A673 (cell line): Measurements from ENCODE around the gene NLGN4Y.

Experiments used
- CTCF ChIP-seq: fragments of 300-800, 200-600 bp; sonication (generic); conservative IDR thresholded peaks from 2 replicates; pipeline ENCODE4 v1.5.1; 2017; ENCODE audit warnings: low read depth, mild to moderate bottlenecking, antibody characterized with exemption, low read length, moderate library complexity, mixed read lengths
- EZH2 ChIP-seq: fragments of 200-600 bp; sonication (generic); IDR thresholded peaks from 2 replicates; pipeline ENCODE4 v1.6.1; 2017; ENCODE audit warnings: borderline replicate concordance, low read depth, mild to moderate bottlenecking, mixed read lengths, antibody characterized with exemption, low read length; ENCODE audit not compliant: poor library complexity, severe bottlenecking

- TF ChIP-seq CTCF (no peak), EZH2 (no peak)
These were observed 231.2 kb downstream of the NLGN4Y start for GRCh38 chrY:14755571-14755970.
